Activated CD8-positive, alpha-beta memory T cell treated with anti-CD3 and anti-CD28 coated beads, Interleukin-2, amount 50 U/mL, for 48 hours (primary cell): ENCODE measurements around the gene LRRC36.
A peak's percentile ranks its signal among the peaks of the same experiment; 100 is the strongest.

Source experiments
- DNase-seq: peaks from one replicate; pipeline ENCODE4 v3.0.0-alpha.2; 2020

The LRRC36 gene

GRCh38 chr16:67390816-67391423, 64.3 kb downstream of the LRRC36 start:
- no peak for DNase-seq

GRCh38 chr16:67391424-67392300, 65.0 kb downstream of the LRRC36 start:
- no peak for DNase-seq

- DNase-seq: no peak
Observed at GRCh38 chr16:67392301-67393059, 65.9 kb downstream of the LRRC36 start.

GRCh38 chr16:67393111-67393787, 66.6 kb downstream of the LRRC36 start, which contains the start of gene TPPP3:
TPPP3 (minus strand) TSS chr16:67393498; CDS start chr16:67391111, 2,387 bp downstream.
- peak; percentile 74 for DNase-seq

DNA sequence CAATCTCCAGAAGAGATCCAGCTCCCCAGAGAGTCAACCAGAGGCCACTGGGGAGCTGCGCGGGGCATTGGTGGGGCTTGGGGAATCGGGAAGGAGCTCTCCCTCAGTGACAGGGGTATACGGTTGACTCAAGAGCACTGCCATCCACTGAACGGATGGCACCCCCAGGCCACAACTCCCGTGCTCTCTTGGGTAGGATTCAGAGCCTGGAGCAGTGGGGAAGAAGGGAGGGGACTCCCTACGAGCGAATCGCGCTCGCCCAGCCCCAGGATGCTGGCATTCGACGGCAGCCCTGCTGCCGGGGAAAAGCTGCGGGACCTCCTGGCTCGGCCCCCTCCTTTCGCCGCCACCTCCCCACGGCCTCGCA, 67.2 kb downstream of the LRRC36 start:
- no peak for DNase-seq

DNA sequence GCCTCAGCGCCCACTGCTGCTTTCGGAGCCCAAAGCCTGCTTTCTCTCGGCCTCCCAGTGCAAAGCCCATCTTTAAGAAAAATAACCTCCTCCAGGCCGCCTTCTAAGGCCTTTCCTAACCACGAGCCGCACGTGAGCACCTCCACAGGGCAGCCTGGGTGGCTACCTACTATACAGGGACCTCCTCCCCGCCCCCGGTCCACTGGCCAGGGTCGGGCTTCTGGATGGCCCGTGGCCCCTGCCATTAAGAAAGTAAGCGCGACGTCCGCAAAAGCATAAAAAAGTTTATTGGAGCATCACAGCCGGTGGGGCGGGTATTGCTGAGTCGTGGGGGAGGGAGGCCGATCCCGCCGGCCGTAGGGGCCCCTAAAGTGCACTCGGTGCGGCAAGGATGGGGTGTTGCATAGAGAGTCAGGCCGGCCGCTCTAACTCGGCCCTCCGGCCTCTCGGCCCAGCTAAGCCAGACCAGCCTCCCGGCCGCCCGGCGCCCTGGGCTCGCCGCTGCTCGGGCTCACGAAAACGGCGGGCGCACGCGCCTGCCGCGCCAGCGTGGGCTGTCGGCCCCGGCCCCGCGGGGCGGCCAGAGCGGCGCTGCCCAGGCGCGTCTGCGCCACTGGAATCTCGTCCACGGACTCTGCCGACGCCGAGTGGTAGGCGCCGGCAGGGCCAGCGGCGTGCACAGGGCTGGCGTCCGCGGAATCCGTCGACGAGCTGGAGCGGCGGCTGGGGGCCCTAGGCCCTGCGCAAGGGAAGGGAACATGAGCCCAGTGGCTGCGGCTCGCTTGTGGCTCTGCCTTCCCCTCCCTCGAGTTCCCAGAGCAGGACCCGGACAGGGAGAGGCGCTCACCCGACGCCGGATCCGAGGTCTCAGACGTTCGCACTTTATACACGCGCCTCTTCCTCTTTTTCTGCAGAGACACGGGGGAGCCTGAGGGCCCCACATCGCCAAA, 67.8 kb downstream of the LRRC36 start:
- DNase-seq: no peak

GRCh38 chr16:67395105-67395457, 68.5 kb downstream of the LRRC36 start:
- no peak for DNase-seq

DNA sequence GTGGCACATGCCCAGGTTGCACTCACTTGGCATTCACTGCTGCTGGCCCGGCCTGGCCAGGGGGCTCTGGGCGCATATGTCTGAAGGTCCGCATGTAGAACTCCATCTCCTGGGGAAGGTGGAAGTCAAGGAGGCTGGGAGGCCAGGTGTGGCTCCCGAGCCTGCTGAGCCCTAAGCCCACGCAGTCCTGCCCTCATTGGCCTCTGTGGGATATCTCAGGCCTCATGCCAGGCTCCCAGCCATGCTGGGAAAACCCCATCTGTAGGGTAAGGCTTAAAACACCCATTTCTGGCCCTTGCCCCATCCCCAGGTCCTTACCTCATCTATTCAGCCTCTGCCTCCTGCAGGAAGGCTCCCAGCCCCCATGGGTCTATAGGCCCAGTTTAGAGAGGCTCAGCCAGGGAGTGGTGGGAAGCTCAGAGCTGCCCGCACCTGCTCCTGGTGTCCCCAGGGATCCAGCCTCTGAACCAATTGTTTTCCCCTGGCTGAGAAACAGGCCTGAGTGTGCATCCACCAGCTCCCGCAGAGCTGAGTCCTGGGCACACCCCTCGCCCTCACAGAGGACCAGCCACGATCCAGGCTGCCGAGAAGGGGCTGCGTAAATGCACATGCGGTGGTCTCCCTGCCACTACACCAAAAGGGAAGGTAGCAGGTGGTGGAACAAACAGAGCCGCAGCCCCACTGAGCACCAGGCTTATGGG, 69.0 kb downstream of the LRRC36 start:
- no peak for DNase-seq

DNA sequence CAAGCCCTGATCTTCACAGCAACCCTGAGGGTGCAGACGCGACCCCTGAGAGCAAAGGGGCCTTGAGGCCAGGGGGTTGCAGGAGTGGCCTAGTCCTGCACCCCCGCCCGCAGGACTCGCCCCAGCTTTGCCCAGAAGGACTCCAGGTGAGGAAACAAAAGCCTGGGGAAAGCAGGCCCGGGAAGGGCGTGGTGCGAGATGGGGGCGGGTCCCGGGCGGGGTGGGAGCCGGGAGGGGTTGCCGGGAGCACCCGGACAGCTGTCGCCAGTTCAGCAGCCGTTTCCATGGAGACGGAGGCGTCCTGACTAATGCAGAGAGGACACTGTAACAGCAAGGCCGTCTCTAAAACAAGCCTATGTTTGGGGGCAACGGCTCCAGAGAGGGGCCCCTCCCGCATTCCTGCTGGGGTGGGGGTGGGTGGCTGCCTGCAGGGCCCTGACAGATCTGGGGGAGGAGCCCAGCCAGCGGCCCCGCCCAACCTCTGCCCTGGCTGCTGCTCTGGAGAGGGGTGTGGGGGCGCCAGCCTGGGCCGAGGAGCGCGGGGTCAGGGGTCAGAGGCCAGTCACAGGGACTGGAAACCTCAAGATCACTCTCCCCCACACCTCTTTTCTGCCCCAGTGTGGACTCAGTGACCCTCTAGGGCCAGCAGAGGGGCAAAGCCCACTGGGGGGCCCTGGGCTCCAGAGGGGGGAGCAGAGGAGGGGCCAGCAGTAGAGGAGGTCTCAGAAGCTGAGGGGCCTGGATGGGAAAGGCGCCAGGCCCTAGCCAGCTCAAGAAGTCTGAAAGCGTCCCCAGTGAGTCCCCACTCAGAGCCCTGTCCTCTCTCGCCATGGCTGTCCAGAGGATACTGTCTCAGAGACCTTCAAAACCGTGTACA, 69.8 kb downstream of the LRRC36 start:
- DNase-seq: no peak

GRCh38 chr16:67397036-67397801, 70.6 kb downstream of the LRRC36 start:
- no peak for DNase-seq

- DNase-seq: no peak
Observed at GRCh38 chr16:67397812-67398545, 71.4 kb downstream of the LRRC36 start.

DNA sequence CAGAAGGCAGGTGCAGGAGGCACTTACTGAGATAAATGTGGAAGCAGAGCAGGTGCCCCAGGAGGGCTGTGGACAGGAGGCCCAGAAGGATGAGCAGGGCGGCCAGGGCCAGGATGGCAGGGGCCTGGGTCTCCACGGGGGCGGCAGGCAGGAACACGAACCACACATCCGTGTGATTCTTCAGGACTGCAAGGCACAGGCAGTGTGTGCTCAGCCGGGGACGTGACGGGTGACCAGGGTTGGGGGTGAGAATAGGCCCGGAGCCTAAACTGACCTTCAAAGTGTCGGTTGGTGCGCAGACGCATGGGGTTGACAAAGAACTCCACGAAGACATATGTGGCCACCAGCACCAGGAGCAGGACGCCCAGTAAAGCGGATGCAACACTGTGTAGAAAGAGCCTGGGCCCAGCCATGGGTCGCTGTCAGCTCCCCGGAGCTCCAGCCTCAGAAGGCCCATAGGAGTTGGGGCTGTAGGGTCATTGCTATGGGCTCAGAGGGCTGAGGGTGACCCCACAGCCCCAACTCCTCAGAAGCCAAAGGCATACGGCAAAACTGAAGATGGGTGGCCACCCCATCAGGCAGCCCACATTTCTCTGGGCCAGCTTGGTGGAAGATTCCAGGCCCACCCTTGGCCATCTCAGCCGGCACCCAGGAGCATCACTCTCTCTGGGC, 72.1 kb downstream of the LRRC36 start:
- DNase-seq: no peak

GRCh38 chr16:67399218-67399733, 72.7 kb downstream of the LRRC36 start:
- DNase-seq: peak; percentile 87

DNA sequence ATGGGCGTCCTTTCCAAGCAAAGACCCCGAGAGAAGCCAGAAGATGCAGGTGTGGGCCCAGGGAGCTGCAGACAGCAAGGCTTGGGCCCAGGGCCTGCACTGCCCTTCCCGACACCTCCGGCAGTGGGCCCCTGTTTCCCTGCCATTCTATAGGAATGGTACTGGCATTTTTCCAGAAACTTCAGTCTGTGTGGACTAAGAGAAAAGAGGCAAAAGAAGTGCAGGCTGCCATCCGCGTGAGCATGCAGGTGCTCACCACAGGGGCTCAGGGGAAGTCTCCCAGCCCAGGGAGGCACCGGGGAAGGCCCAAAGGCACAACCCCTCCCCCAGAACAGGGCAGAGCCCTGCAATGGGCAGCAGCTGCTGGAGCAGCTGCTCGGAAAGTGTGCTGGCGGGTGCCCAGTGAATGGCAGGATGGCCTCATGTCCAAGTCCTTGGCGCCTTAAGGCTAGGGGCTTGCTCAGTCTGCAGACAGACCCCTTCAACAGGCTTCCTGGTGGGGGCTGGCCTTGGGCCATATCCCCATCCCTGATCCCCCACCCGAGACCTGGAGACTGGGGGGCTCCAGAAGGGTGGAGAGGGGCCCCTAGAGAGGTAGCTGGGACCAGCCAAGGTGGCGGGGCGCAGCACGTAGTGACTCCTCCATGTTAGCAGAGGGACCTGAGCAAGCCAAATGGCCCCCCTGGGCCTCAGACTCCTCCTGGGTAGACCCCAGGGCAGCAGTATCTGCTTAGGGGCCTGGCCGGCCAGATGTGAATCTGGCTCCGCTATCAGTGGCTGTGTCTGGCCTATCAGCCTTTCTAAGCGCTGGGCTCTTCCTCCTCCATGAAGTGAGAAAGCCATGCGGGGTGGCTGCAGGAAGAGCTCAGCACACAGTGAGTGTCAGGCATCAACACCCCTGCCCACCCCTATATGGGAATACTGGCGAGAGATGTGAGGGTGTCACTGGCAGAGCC, 73.4 kb downstream of the LRRC36 start:
- no peak for DNase-seq

DNA sequence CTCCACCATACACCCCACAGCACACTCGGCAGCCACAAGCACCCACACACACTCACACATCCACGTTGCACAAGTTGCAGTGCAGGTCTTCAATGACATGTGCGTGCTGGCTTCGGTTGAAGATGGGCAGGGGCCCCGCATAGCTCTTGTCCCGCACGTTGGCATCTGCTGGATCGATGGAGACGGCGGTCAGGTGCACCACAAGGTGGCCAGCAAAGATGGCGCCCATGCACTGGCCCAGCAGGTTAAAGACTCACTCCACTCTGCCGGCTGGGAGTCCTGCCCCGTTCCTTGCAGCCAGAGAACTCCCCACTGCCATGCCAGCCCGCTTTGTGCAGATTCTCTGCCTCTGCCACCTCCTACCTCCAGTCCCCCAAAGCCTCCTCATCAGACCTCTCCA, 74.3 kb downstream of the LRRC36 start:
- no peak for DNase-seq

GRCh38 chr16:67403976-67404555, 77.5 kb downstream of the LRRC36 start:
- no peak for DNase-seq
